Endothelial cell (in vitro differentiated cells): ENCODE data around the gene NTSR1. TPM values are rescaled to one million over a fixed set of nuclear protein-coding genes. Genes with fewer than 3 reads are reported as not detected.
A peak's percentile ranks its signal among the peaks of the same experiment; 100 is the strongest.

ENCODE experiments used
- DNase-seq: peaks from one replicate; pipeline ENCODE4 v3.0.0; 2021; ENCODE audit warnings: low spot score
- H3K27ac Mint-ChIP-seq: one replicate; pipeline ENCODE4 v1.8.0; 2021; ENCODE audit warnings: mixed read lengths, inconsistent platforms; ENCODE audit not compliant: unreplicated experiment
- H3K27me3 Mint-ChIP-seq: one replicate; pipeline ENCODE4 v1.8.0; 2021; ENCODE audit warnings: mild to moderate bottlenecking, moderate library complexity, mixed read lengths, inconsistent platforms; ENCODE audit not compliant: unreplicated experiment
- H3K36me3 Mint-ChIP-seq: one replicate; pipeline ENCODE4 v1.8.0; 2021; ENCODE audit warnings: mild to moderate bottlenecking, low read depth, mixed read lengths, inconsistent platforms; ENCODE audit not compliant: unreplicated experiment
- H3K4me1 Mint-ChIP-seq: one replicate; pipeline ENCODE4 v1.8.0; 2021; ENCODE audit warnings: mild to moderate bottlenecking, mixed read lengths, inconsistent platforms; ENCODE audit not compliant: unreplicated experiment
- H3K4me3 Mint-ChIP-seq: one replicate; pipeline ENCODE4 v1.8.0; 2021; ENCODE audit warnings: mild to moderate bottlenecking, mixed read lengths, inconsistent platforms; ENCODE audit not compliant: unreplicated experiment
- H3K9me3 Mint-ChIP-seq: one replicate; pipeline ENCODE4 v1.8.0; 2021; ENCODE audit warnings: mixed read lengths, inconsistent platforms; ENCODE audit not compliant: unreplicated experiment
- total RNA-seq: library from RNA; stranded (reverse); fragmentation: NEBNext Ultra II Directional; extraction: Animal tissue kit (Norgen Biotek cat#: 25700); gene quantifications from one replicate; pipeline ENCODE4 v1.2.1, GENCODE V29; 2021; ENCODE audit not compliant: unreplicated experiment
- TF ChIP-seq, protein P1 (sequence below): fragments of 200-600 bp; sonication (generic); IDR thresholded peaks from one replicate; pipeline ENCODE4 v1.5.0; 2021; ENCODE audit warnings: antibody characterized with exemption; ENCODE audit not compliant: unreplicated experiment

NTSR1 gene
- total RNA-seq, 1 donor from 2014 or later, result not detected

DNA sequence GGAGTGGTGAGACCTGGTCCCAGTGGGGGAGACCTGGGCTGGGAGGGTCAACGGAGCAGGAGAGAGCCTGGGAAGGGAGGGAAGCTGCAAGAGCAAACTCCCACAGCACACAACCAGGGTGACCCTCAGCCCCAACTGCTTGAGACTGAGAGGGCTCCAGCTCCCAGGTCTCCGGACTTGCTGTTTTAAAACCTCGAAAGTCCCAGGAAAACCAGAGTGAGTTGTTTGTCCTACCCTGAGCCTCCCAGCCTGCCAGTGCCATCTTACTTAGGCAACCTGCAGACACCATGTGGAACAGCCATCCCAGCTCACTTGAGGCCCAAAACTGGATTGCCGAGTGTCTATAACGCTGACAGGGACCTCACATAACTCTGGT, 4.8 kb upstream of the NTSR1 start:
- no peaks in the 10 kb centered on the region for H3K36me3 Mint-ChIP-seq
- TF ChIP-seq, protein P1, sequence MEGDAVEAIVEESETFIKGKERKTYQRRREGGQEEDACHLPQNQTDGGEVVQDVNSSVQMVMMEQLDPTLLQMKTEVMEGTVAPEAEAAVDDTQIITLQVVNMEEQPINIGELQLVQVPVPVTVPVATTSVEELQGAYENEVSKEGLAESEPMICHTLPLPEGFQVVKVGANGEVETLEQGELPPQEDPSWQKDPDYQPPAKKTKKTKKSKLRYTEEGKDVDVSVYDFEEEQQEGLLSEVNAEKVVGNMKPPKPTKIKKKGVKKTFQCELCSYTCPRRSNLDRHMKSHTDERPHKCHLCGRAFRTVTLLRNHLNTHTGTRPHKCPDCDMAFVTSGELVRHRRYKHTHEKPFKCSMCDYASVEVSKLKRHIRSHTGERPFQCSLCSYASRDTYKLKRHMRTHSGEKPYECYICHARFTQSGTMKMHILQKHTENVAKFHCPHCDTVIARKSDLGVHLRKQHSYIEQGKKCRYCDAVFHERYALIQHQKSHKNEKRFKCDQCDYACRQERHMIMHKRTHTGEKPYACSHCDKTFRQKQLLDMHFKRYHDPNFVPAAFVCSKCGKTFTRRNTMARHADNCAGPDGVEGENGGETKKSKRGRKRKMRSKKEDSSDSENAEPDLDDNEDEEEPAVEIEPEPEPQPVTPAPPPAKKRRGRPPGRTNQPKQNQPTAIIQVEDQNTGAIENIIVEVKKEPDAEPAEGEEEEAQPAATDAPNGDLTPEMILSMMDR, result no peak
- no peaks in the 10 kb centered on the region for H3K9me3 Mint-ChIP-seq
- H3K27ac Mint-ChIP-seq, result no peak overlapping the region
- no peaks in the 10 kb centered on the region for H3K4me1 Mint-ChIP-seq
- no peak overlapping the region for H3K4me3 Mint-ChIP-seq
- H3K27me3 Mint-ChIP-seq, result peaks cover 12% of the 10 kb centered on the region
- no peak for DNase-seq

DNA sequence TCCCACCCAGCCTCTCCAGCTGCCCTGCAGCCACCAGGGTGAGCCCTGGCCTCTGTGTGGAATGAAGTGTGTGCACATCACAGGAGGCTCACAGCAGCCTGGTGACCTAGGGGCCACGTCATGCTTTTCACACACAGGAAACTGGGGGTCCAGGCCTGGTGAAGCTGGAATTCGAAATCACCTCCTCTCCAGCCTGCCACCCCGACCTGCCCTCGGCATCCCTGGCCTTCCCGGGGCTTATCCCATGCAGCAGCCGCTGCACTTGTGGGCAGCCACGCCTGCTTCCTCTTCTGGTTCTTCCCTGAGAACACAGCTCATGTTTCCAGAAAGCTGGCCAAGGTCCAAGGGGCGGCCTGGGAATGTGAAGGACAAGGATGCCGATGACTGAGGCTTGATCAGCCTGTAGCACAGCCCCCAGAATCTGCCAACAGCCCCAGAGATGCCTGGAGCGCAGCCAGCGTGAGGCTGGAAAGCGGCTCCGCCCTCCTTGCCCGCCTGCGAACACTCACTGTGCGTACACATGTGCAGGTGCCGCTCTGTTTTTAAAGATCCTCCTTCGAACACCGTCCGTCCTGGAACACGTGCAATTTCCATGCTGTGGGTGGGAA, 4.2 kb upstream of the NTSR1 start:
- H3K4me3 Mint-ChIP-seq, result no peak overlapping the region
- no peak for DNase-seq
- no peaks in the 10 kb centered on the region for H3K9me3 Mint-ChIP-seq
- H3K27me3 Mint-ChIP-seq, result peaks cover 12% of the 10 kb centered on the region
- TF ChIP-seq, protein P1, result no peak
- H3K4me1 Mint-ChIP-seq, result no peaks in the 10 kb centered on the region
- no peaks in the 10 kb centered on the region for H3K36me3 Mint-ChIP-seq
- no peak overlapping the region for H3K27ac Mint-ChIP-seq

DNA sequence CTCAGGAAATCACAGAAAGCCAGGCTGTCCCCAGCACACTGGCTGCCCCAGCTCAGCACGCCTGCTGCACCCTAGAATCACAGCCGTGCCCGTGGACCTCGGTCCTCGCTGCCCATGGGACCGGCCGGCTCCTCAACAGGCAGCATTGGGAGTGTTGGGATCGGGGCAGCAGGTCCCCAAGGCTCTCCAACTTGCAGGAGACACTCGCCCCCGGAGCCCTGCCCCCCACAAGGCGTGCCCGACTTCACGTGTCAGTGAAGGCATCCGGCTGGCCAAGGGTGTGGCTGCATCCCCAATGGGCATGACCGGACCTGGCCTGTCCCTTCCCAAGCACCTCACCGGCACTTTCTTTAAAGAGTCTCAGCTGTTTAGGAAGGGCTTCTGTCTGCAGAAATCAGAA, 3.0 kb upstream of the NTSR1 start:
- Mint-ChIP-seq H3K36me3 (peaks cover 3% of the 10 kb centered on the region), H3K4me1 (no peaks in the 10 kb centered on the region), H3K27ac (no peak overlapping the region), H3K4me3 (no peak overlapping the region), H3K27me3 (peaks cover 19% of the 10 kb centered on the region), H3K9me3 (no peaks in the 10 kb centered on the region)
- TF ChIP-seq, protein P1, result no peak
- no peak for DNase-seq

DNA sequence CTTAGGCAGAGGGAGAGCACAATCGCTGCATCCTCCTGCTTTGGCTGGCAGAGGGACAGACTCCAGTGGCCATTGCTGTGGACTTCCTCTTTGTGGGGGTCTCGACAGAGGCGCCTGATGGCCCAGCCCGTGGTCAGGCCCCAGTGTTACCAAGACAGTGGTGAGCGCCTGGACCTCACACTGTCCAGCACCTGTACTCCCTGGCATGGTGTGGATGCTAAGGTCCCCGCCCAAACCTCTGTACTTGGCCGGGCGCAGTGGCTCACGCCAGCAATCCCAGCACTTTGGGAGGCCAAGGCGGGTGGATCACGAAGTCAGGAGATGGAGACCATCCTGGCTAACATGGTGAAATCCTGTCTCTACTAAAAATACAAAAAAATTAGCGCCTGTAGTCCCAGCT, 2.3 kb upstream of the NTSR1 start:
- H3K4me1 Mint-ChIP-seq, result no peaks in the 10 kb centered on the region
- peaks cover 3% of the 10 kb centered on the region for H3K36me3 Mint-ChIP-seq
- H3K27ac Mint-ChIP-seq, result no peak overlapping the region
- no peak overlapping the region for H3K4me3 Mint-ChIP-seq
- TF ChIP-seq, protein P1, result no peak
- no peak for DNase-seq
- no peaks in the 10 kb centered on the region for H3K9me3 Mint-ChIP-seq
- peaks cover 18% of the 10 kb centered on the region for H3K27me3 Mint-ChIP-seq

DNA sequence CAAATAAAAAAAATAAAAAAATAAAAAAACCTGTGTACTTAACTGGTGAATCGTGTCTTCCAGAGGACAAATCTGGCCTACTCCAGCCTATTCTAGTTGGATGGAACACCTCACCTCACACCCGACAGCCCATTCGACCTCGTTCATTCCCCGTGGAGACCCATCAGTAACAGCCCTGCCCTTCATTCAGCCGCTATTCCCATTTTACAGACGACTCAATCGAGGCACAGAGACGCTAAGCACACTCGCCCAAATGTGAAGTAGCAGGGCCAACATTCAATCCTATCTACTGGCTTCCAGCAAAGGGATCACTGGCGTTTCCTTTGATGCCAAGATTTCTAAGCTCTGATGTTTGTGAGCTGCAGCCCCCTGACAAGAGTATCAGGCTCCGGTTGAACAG, 1.8 kb upstream of the NTSR1 start:
- Mint-ChIP-seq H3K4me1 (no peaks in the 10 kb centered on the region), H3K27me3 (peaks cover 18% of the 10 kb centered on the region), H3K9me3 (no peaks in the 10 kb centered on the region), H3K27ac (peak overlapping the region; percentile 12), H3K36me3 (peaks cover 3% of the 10 kb centered on the region), H3K4me3 (no peak overlapping the region)
- TF ChIP-seq, protein P1, result no peak
- no peak for DNase-seq
